ENCODE data around the gene IPO7.
"Not testable (repeated sequence)": the region's sequence is repeated elsewhere in the genome, so short reads cannot be mapped to it uniquely, and the experiment has no call there.

Gene IPO7

GRCh38 chr11:9399466-9399865, 15.0 kb downstream of the IPO7 start:
- no peak for DNase-seq (ENCODE audit: low read depth)

DNA sequence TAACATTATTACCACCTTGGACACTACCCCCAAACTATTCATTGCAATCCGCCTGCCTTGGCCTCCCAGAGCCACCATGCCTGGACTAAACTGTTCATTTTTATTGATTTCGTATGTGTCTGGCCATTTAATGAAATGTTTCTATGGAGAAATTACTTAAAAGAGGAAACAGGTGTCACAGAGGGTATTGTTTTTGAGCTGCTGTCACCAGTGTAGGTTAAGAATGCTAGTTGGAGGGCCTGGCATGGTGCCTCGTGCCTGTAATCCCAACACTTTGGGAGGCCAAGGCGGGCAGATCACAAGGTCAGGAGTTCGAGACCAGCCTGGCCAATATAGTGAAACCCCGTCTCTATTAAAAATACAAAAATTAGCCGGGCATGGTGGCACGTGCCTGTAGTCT, 17.4 kb downstream of the IPO7 start:
- not testable (repeated sequence) for DNase-seq (ENCODE audit: low read depth)

DNA sequence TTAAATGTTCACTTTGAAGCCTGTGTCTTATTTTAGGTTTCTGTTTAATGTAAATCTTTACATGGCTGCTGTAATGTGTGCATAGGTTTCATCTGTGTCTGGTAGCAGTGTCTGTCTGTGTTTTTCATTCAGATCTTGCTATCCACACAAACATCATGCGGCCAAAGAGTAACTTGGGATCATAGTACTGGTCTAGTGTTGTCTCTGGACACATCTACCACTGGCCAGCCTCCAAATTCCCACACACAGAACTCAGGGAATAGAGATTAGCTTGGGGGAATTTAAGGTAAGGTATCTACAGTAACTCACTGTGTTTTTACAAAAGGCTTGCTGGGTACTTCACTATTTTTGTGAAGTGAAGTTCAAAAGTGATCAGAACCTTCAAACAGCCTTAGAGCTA, 44.3 kb downstream of the IPO7 start:
- DNase-seq (ENCODE audit: low read depth) = no peak

- no peak for DNase-seq (ENCODE audit: low read depth)
Observed at GRCh38 chr11:9438611-9439010, 54.2 kb downstream of the IPO7 start.

- no peak for DNase-seq (ENCODE audit: low read depth)
Observed at GRCh38 chr11:9446230-9446629, 61.8 kb downstream of the IPO7 start.

DNA sequence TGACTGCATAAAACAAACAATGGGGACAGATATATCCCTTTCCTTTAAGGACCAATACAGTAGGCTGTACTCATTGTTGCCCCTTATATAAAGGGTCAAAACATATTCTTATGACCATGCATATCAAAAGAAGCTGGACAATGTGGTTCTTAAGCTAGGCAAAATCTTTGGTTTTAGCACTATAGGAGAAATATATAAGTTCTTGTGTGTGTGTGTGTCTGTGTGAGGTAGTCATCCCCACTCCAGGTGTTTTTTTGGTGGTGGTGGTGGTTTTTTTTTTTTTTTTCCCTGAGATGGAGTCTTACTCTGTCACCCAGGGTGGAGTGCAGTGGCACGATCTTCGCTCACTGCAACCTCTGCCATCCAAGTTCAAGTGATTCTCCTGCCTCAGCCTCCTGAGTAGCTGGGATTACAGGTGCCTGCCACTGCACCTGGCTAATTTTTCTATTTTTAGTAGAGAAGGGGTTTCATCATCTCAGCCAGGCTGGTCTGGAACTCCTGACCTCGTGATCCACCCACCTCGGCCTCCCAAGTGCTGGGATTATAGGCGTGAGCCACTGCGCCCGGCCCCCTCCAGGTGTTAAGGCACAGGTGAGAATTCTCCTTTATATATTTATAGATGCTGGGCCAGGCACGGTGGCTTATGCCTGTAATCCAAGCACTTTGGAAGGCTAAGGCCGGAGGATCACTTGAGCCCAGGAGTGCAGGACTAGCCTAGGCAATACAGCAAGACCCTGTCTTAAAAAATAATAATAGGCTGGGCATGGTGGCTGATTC, 64.3 kb downstream of the IPO7 start:
- no peak for DNase-seq (ENCODE audit: low read depth)

DNA sequence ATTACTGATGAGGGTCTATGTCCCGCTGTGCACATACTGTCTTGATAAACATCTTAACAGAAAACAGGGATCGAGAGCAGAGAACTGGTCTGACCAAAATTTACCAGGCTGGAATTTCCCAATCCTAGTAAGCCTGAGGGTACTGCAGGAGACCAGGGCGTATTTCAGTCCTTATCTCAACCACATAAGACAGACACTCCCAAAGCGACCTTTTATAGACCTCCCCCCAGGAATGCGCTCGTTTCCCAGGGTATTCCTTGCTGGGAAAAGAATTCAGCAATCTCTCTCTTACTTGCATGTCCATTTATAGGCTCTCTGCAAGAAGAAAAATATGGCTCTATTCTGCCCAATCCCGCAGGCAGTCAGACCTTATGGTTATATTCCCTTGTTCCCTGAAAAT, 67.6 kb downstream of the IPO7 start:
- not testable (repeated sequence) for DNase-seq (ENCODE audit: low read depth)

GRCh38 chr11:9455722-9456121, 71.3 kb downstream of the IPO7 start:
- DNase-seq (ENCODE audit: low read depth) = no peak

DNA sequence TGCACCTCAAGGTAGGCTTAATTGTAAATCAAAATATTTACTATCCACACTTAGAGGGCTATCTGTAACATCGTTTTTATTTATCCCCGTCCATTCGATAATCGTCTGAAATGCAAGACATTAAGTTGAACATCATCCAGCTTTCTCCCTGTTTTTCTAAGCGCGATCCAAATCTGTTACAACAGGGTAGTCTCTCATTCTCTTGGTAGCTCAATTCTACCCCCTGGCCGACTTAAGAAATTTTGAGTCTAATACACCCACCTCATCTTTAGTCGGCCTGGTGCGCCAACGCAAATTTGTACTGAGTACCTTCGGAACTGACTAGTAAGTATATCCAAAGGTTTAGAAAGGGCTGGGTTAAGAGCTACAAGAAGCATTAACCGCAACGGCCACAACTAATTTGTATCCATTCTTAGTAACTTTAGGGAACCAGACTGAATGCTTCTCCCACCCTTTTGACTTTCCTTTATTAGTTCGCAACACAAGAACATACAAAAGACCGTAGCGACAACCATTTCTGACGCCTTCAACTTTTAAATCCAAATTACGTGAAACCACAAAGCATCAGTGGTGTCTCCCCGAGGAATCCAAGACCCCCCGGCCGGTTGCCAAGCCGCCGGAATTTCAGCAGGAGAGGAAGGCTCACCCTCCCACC, 75.3 kb downstream of the IPO7 start:
- no peak for DNase-seq (ENCODE audit: low read depth)

GRCh38 chr11:9460322-9461062, 76.0 kb downstream of the IPO7 start, which contains the start of gene ZNF143:
TSS of gene ZNF143 (plus strand) at chr11:9461012. CDS start at chr11:9471309, 10,297 bp downstream.
- DNase-seq (ENCODE audit: low read depth) = peak; percentile 99

DNA sequence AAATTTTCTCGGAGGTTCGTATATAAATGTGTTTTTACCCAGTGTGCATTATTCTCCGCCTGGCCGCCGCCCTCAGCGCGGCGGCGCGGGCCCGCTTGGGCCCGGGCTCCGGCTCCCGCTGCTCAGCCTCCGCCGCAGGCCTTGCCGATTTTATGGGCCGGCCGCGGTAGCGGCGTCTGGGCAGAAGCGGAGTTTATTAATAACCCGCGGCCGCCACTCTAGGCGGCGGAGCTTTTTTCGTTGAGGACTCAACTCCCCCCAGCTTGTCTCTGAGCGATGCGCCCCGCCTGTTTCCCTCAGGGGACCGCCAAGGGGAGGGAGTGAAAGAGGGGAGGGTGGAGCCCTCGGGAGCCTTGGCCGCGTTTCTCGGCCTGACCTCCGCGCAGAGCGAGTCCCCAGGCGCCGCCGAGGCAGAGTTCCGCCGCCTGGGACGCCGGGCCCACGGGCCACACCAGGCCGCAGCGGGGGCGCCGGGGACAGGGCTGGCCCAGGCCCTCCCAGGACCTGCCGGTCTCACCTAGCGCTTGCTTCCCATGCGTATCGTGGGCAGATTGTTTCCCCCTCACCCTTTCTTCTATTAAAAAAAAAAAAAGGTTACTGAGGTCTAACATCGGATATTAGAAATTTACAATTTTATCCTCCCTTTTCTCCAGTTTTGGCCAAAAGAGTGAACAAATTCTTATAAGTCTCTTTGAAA, 76.8 kb downstream of the IPO7 start:
- no peak for DNase-seq (ENCODE audit: low read depth)

DNA sequence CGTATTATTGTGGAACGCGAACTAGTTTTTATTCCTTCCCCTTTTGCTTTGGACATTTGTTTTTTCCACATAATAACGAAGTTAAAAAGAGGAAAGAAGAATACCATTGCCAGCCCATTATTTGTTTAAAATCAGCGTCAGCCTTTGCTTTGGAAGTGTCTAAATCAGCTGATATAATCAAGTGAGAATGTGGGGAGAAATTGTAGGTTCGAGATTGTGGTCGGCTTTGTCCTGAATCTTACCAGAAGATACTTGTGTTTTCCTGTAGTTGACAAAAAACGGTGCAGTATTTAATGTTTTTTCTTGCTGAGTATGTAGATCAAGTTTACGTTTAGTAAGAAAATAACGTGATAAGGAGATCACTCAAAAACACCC, 77.3 kb downstream of the IPO7 start:
- DNase-seq (ENCODE audit: low read depth) = no peak

DNA sequence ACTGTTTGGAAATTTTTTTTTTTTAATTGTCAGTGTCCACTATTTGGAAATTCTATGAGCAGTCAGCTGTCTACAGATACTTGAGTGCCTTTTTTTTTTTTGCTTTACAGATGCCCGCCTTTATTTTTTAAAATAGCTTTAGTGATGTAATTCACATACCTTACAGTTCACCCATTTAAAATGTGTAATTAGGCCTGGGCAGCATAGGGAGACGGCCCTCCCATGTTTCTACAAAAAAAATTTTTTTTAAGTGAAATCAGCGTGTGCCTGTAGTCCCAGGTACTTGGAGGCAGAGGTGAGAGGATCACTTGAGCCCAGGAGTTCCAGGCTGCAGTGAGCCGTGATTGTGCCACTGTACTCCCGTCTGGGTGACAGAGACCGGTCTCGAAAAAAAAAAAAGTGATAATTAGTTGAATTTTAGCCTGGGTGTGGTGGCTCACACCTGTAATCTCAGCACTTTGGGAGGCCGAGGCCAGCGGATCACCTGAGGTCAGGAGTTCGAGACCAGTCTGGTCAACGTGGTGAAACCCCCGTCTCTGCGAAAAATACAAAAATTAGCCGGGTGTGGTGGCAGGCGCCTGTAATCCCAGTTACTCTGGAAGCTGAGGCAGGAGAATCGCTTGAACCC, 77.8 kb downstream of the IPO7 start:
- no peak for DNase-seq (ENCODE audit: low read depth)

- no peak for DNase-seq (ENCODE audit: low read depth)
Observed at GRCh38 chr11:9462806-9463537, 78.5 kb downstream of the IPO7 start.

DNA sequence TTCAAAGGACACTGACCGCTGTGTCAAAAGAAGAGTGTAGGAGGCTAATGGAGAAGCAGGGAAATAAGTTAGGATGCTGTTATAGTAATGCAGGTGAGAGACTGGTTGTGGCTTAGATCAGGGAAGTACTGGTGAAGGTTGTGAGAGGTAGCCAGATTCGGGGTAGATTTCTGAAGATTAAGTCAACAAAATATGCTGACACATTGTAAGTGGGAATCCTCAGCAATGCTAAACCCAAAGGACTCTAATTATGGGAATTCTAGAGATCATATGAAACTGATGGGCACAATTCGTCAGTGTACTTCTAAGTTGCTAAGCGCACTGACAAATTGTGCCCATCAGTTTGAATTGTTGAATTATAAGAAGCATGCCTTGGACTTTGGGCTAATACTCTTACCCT, 86.3 kb downstream of the IPO7 start:
- DNase-seq (ENCODE audit: low read depth) = no peak

DNA sequence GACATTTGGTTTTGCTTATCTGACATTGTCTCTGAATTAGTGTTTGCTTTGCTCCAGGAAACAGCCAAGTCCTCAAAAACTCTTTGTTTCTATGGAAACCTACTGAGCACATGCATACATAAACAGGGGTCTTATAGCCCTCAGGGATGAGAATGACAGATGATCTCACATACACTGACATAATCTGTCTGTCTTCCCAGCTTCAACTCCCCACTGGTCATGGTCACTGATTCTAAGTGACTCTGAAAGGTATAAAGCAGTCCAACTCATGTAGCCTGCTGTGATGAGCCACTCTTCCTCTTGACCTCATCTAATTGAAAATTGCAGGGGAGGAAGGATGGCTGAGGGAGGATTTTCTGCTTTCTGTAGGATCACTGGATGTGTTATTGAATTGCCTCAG, 89.0 kb downstream of the IPO7 start:
- no peak for DNase-seq (ENCODE audit: low read depth)

DNA sequence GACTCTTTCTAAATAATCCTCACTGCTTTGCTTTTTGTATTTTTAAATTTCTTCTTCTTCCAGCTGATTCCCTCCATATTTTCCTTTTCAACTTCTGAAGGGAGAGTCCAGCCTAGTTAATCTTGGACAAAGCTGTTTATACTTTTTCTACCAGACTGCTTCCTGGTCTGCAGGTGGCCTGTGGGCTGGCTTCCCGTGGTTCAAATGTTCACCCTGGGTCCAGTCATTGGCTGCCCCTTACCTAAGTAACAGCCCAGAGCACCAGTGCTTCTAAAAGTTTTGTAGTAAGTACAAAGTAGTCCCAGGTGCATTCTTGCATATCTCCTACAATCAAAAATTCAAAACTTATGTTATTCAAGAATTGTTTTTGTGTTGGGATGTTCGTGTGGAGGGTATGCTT, 95.4 kb downstream of the IPO7 start:
- no peak for DNase-seq (ENCODE audit: low read depth)

- peak; percentile 35 for DNase-seq (ENCODE audit: low read depth)
Observed at GRCh38 chr11:9489080-9489765, 104.8 kb downstream of the IPO7 start.

DNA sequence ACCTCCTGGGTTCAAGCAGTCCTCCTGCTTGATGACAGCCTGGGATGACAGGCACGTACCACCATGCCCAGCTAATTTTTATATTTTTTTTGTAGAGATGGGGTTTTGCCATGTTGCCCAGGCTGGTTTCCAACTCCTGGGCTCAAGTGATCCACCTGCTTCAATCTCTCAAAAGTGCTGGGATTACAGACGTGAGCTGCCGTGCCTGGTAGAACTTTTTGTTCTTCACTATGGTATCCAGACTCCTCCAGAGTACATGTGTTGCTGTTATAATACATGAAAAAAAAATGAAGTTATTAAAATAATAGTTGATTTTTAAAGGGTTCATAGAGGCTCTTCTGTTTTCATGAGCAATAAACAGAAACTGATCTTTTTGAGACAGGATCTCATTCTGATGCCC, 105.9 kb downstream of the IPO7 start:
- DNase-seq (ENCODE audit: low read depth) = no peak

DNA sequence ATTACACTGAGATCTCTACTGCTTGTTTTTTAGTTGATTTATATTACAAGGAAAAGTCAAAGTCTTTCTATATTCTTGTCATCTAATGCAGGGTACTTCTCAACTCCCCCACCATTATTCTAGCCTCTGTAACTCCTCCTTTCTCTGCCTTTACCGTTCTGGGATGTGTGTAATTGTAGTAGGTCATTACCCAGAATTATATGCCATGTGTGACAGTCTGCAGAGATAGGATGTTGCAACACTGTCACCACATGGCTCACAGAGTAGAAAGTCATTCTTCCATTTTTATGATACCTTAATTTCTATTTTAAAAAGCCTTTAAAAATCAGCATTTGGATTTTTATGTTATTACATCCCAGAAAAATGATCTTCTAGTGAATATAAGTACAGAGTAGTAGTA, 109.0 kb downstream of the IPO7 start:
- DNase-seq (ENCODE audit: low read depth) = no peak

- DNase-seq (ENCODE audit: low read depth) = no peak
Observed at GRCh38 chr11:9494316-9494715, 109.9 kb downstream of the IPO7 start.
